HG03354 (cell line): ENCODE measurements around the gene PXDN.
"Not testable (repeated sequence)": the region's sequence is repeated elsewhere in the genome, so short reads cannot be mapped to it uniquely, and the experiment has no call there.

Experiments
- ATAC-seq: cut with Tn5 transposase; IDR thresholded peaks from one replicate; pipeline ENCODE4 v1.9.1; 2021; ENCODE audit warnings: mild to moderate bottlenecking; ENCODE audit not compliant: unreplicated experiment, poor library complexity, severe bottlenecking

The PXDN gene

GRCh38 chr2:1713142-1713838, 31.0 kb downstream of the PXDN start:
- ATAC-seq = no peak

GRCh38 chr2:1709946-1710560, 34.3 kb downstream of the PXDN start:
- no peak for ATAC-seq

DNA sequence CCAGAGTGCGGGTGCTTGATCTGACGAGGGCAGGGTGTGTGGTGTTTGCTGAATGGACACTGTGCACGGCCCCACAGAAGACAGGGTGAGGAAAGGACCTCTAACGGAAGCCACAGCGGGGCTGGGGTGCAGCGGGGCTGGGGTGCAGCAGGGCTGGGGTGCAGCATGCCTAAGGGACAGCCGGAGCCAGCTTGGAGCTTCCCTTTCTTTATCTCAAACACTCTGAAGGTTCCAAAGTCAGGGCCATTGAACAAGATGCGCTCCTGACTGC, 35.0 kb downstream of the PXDN start:
- ATAC-seq = no peak

DNA sequence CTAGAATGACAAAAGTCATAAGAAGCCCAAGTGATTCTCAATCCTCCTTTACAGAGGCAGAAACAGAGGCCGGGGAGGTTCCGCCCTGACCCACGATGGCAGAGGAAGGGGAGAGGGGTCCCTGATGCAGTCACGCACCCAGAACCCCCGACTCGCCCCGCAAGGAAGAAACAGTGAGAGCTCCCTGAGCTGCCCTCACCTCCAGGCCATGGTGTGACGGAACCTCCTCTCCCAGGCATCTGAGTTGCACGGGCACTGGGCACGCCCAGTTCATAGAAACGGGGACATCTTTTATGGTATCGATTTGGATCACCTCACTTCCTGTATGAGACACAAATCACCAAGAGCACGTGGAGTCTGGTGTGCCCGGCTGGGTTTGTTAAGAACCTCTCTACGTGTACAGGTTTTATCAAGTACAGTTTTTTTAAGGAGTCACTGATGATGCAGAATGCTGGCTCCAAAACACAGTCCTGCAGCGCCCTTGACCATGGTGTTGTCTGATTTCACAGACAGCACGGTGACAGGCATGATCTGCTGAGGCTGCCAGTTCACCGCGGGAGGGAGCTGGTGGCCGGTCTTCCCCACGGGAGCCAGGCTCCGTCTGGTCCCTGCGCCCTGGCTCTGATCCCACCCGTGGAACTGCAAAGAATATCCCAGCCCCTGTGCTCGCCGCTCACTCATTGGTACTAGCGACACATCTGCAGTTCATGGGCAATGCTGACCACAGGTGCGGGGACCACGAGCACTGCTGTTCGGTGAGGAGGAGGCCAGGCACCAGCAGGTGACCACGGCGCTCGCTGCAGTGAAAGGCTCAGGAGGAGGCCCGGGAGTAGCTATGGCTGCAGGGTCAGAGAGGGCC, 35.6 kb downstream of the PXDN start:
- ATAC-seq = no peak

GRCh38 chr2:1707771-1708418, 36.4 kb downstream of the PXDN start:
- ATAC-seq = no peak

DNA sequence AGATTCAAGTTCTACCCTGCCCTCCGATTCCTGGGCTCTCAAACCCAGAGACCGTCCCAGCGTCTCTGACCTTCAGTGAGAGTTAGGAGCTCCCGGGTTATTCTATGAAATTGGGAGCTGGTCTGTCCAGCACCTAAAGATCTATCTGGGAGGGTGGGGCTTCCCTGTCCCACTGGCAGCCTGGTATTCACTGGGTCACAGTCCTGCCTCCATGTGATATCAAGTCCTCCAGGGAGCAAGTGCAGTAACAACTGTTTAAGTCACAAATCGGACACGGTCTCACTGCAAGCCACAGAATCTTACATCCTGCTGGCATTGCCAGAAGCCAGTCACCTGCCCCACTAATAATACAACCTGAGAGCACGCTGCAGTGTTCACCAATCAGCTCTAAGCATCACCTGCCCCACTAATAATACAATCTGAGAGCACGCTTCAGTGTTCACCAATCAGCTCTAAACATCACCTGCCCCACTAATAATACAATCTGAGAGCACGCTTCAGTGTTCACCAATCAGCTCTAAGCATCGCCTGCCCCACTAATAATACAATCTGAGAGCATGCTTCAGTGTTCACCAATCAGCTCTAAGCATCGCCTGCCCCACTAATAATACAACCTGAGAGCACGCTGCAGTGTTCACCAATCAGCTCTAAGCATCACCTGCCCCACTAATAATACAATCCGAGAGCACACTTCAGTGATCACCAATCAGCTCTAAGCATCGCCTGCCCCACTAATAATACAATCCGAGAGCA, 38.0 kb downstream of the PXDN start:
- not testable (repeated sequence) for ATAC-seq

- no peak for ATAC-seq
Measured at GRCh38 chr2:1705557-1706076, 38.7 kb downstream of the PXDN start.

- no peak for ATAC-seq
Measured at GRCh38 chr2:1704631-1705556, 39.4 kb downstream of the PXDN start.

- ATAC-seq = no peak
Measured at GRCh38 chr2:1702186-1702565, 42.1 kb downstream of the PXDN start.

GRCh38 chr2:1701556-1702185, 42.6 kb downstream of the PXDN start:
- no peak for ATAC-seq

- no peak for ATAC-seq
Measured at GRCh38 chr2:1701020-1701419, 43.3 kb downstream of the PXDN start.

GRCh38 chr2:1700427-1700826, 43.9 kb downstream of the PXDN start:
- not testable (repeated sequence) for ATAC-seq

- ATAC-seq = no peak
Measured at GRCh38 chr2:1698188-1698945, 45.9 kb downstream of the PXDN start.

GRCh38 chr2:1697601-1698000, 46.7 kb downstream of the PXDN start:
- no peak for ATAC-seq

DNA sequence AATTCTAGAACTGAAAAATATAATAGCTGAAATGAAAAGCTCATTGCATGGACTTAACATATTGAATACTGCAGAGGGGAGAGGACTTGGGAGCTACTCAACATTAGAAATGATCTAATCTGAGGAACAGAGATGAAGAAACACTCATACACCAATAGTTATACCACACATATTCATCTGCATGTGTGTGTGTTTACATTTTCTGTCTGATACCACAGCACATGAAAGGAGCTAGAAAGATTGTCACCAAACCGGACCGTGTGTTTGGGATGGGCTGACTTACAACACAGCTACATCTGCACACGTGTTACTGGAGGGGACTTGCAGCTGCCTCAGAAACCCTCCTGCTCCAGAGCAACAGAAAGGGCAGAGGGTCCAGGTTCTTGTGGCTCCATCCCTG, 47.8 kb downstream of the PXDN start:
- ATAC-seq = no peak

- ATAC-seq = no peak
Measured at GRCh38 chr2:1694371-1695271, 49.7 kb downstream of the PXDN start.

DNA sequence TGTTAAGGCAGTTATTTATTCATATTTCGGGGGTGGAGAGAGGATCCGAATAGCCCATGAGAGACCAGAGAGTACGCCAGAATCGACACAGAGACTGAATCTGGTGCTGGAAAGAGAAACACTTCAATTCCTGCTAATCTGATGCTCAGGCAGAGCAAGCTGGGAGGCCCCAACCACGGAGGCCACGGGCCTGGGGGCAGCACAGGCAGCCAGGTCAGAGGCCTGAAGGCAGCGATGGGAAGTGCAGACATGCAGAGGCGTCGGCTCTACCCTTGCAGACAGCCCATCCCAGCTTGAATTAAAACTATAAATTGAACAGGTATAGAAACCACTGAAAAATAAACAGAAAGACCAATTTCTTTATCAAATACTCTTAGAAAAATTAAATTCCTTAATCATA, 50.6 kb downstream of the PXDN start:
- ATAC-seq = no peak
